Stomach (tissue), 9 donors: ENCODE results near the gene TBC1D14. TPM values are rescaled to one million over a fixed set of nuclear protein-coding genes. Genes with fewer than 3 reads are reported as not detected.

Experiments
- DNase-seq, 2 donors: peaks; one replicate each; pipeline versions ENCODE4 v3.0.0 to v3.0.0-alpha.2; 2013 to 2019
- H3K27ac ChIP-seq, 5 donors: fragments of 200-600 bp in 4 of 5; sonication (generic) in 4 of 5; one replicate each; pipeline ENCODE4 v1.5.1; 2013 to 2019; ENCODE audit warnings: mild to moderate bottlenecking in 1 of 5, moderate library complexity in 1 of 5
- H3K27me3 ChIP-seq, 3 donors: fragments of 200-600 bp; sonication (generic); one replicate each; pipeline ENCODE4 v1.5.1; 2017 to 2019; ENCODE audit warnings: mixed run types in 1 of 3
- H3K36me3 ChIP-seq, 4 donors: fragments of 200-600 bp; sonication (generic); 1 replicate in 3 of 4; 2 replicates in 1 of 4; pipeline ENCODE4 v1.5.1; 2016 to 2019
- H3K4me1 ChIP-seq, 4 donors: fragments of 200-600 bp; sonication (generic); one replicate each; pipeline ENCODE4 v1.5.1; 2016 to 2019
- H3K4me3 ChIP-seq, 4 donors: fragments of 200-600 bp; sonication (generic) in 3 of 4; one replicate each; pipeline ENCODE4 v1.5.1; 2016 to 2019; ENCODE audit warnings: mild to moderate bottlenecking in 1 of 4
- H3K9me3 ChIP-seq, 4 donors: fragments of 200-600 bp; sonication (generic); one replicate each; pipeline ENCODE4 v1.5.1; 2016 to 2019
- EP300 ChIP-seq: sonication (generic); formaldehyde crosslinking; IDR thresholded peaks from one replicate; pipeline ENCODE4 v1.6.1; 2017; ENCODE audit warnings: antibody characterized with exemption
- POLR2A ChIP-seq, 4 donors: fragments of 450-650 bp; IDR thresholded peaks; one replicate each; pipeline ENCODE4 v1.6.1; 2016; ENCODE audit warnings: antibody characterized with exemption in 4 of 4, control low read depth in 2 of 4, mild to moderate bottlenecking in 1 of 4, moderate library complexity in 1 of 4
- POLR2AphosphoS5 ChIP-seq, 3 donors: sonication (generic); formaldehyde crosslinking; IDR thresholded peaks; one replicate each; pipeline ENCODE4 v1.6.1; 2016; ENCODE audit warnings: antibody characterized with exemption in 3 of 3
- WGBS, 5 donors: extraction: QIAGEN DNeasy Blood & Tissue Kit in 3 of 5; methylation state at CpG; one replicate each; pipeline versions ENCODE4 v1.1.5 to v1.1.7; 2013 to 2018; 5-methylcytosine and 5-hydroxymethylcytosine counted together
- intact Hi-C: fragments of 100-400 bp; cut with DNase I; formaldehyde crosslinking; loops from one replicate; pipeline ENCODE4 v1.15.1; 2023; ENCODE audit warnings: low total_unique reads
- polyA plus RNA-seq, 3 donors: library from polyadenylated mRNA; stranded (reverse); fragments of 200-250 nt; gene quantifications; one replicate each; pipeline ENCODE4 v1.2.3, GENCODE V29; 2013
- total RNA-seq, 5 donors: library from RNA; depleted of rRNA; stranded (reverse); fragments of >200 nt; gene quantifications; one replicate each; pipeline versions ENCODE4 v1.1.0 to v1.2.3, GENCODE V29; 2014 to 2016
- TF ChIP-seq, protein P1 (sequence below), 7 experiments: fragments of 450-650 bp in 4 of 7; fragments of 200-600 bp in 3 of 7; sonication (generic) in 3 of 7; IDR thresholded peaks; one replicate each; pipeline ENCODE4 v1.5.1; 2016 to 2019; ENCODE audit warnings: antibody characterized with exemption in 7 of 7, control low read depth in 2 of 7, mild to moderate bottlenecking in 1 of 7
- donor health status: healthy with polysubstance abuse.
- donor health status: Bipolar disorder and iron deficiency.
- donor health status: healthy.

TBC1D14 gene
- total and polyA plus RNA-seq, 8 donors, result 19.5 to 72.4 (median 40.4) TPM

DNA sequence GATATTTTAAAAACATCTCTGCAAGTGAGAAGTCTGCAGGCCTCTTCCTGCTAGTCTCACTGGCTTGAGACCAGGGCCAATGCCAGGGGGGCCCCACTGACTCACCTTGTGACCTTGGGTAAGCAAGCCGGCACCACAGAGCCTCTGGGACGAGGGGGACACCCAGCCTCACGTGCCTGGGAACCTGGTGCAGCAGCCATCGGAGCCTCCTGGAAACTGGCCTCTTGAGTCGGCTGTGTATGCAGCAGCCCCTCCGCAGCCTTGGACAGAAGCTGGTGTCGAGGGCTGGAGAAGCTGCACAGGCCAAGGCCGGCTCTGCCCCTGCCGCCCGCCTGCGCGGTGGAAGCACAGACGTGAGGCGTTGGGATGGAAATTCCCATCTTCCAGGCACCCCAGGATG lies 142.3 kb downstream of the TBC1D14 start:
- 93 to 96% (median 94%) methylated on average over 12 to 14 of the region's 14 CpGs for WGBS, 5 donors
- H3K27ac ChIP-seq, result peak overlapping the region in 2 of 5 donors; percentile 58 to 60
- intact Hi-C loops, result no loop called here

DNA sequence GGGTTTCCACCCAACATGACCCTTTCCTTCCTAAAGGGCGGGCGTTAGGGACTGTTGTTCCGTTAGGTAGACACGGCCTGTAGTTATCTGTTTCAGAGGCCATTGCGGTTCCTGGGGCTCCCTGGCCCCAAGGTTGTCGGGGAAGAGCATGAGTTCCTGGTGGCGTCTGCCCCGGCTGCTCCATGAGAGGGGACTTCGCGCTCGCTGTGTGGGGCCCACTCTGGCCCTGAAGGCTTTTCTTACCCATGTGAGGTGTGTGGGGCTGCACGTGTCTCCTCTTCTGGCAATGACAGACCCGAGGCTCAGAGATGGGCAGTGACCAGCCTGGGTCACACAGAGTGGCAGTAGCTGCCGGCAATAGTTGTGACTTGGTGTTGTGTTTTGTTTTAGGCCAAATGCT lies 142.7 kb downstream of the TBC1D14 start:
- no peak overlapping the region for H3K4me3 ChIP-seq
- no peak for TF ChIP-seq POLR2A (IDR thresholded peaks at IDR 0.05)
- no peak for TF ChIP-seq EP300
- TF ChIP-seq, protein P1, sequence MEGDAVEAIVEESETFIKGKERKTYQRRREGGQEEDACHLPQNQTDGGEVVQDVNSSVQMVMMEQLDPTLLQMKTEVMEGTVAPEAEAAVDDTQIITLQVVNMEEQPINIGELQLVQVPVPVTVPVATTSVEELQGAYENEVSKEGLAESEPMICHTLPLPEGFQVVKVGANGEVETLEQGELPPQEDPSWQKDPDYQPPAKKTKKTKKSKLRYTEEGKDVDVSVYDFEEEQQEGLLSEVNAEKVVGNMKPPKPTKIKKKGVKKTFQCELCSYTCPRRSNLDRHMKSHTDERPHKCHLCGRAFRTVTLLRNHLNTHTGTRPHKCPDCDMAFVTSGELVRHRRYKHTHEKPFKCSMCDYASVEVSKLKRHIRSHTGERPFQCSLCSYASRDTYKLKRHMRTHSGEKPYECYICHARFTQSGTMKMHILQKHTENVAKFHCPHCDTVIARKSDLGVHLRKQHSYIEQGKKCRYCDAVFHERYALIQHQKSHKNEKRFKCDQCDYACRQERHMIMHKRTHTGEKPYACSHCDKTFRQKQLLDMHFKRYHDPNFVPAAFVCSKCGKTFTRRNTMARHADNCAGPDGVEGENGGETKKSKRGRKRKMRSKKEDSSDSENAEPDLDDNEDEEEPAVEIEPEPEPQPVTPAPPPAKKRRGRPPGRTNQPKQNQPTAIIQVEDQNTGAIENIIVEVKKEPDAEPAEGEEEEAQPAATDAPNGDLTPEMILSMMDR (IDR thresholded peaks at IDR 0.05), result no peak
- TF ChIP-seq POLR2AphosphoS5 (IDR thresholded peaks at IDR 0.05), result no peak
- peak overlapping the region in 3 of 5 donors; percentile 42 to 60 (median 58) for H3K27ac ChIP-seq
- 83 to 90% (median 87%) methylated on average over 13 to 14 of the region's 14 CpGs for WGBS, 5 donors
- H3K9me3 ChIP-seq, result no peaks in the 10 kb centered on the region
- H3K36me3 ChIP-seq, result peaks cover 23 to 56% (median 46%) of the 10 kb centered on the region in 4 donors
- H3K27me3 ChIP-seq, result no peaks in the 10 kb centered on the region
- intact Hi-C loops, result no loop called here
- H3K4me1 ChIP-seq, result peaks cover 29 to 66% (median 51%) of the 10 kb centered on the region in 4 donors
- no peak for DNase-seq

More for the DNA sequence above, 142.3 kb downstream of the TBC1D14 start:
- DNase-seq, result no peak
- H3K4me1 ChIP-seq, result peaks cover 29 to 70% (median 55%) of the 10 kb centered on the region in 4 donors
- H3K36me3 ChIP-seq, result peaks cover 23 to 51% (median 44%) of the 10 kb centered on the region in 4 donors
- no peak overlapping the region for H3K4me3 ChIP-seq
- TF ChIP-seq, protein P1 (IDR thresholded peaks at IDR 0.05), result no peak
- TF ChIP-seq POLR2AphosphoS5 (IDR thresholded peaks at IDR 0.05) (no peak), POLR2A (IDR thresholded peaks at IDR 0.05) (no peak), EP300 (no peak)
- no peaks in the 10 kb centered on the region for H3K27me3 ChIP-seq
- H3K9me3 ChIP-seq, result no peaks in the 10 kb centered on the region

DNA sequence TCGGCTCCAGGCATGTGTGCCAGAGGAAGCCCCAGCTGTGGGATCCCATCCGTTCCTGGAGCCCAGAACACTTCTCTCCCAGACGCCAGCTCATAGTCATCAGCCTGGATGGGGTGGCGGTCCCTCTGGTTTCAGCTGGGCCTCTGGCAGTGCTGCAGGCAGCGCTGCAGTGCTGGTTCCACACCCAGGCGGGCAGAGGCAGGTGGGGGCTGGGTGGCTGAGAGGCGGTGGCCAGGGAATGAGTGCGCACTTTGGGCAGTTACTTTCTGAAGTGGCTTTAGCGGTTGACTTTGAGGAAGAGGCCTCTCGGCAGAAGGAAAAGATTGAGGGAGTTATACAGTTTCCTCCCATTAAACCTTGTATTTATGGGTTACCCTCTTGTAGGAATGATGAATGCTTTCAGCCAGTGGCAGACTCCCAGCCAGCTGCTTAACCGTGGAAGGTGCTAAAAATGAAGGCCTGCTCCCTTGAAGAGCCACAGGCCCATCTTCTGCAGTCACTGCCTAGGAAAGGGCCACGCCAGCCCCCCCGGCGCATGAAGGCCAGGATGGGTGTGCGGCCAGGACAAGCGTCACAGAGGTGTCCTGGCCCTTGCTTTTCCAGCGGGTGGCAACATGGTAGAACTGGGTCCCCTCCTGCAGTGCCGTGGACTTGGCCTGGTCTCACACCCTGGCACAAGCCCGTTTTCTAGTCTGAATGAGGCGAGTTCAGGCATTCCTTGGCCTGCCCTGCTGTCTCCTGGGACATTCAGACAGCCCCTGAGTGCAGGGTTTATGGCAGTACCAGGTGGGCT lies 143.5 kb downstream of the TBC1D14 start:
- Histone ChIP-seq H3K4me3 (no peak overlapping the region), H3K36me3 (peaks cover 23 to 58% (median 50%) of the 10 kb centered on the region in 4 donors), H3K4me1 (peaks cover 29 to 60% (median 45%) of the 10 kb centered on the region in 4 donors), H3K27me3 (no peaks in the 10 kb centered on the region), H3K27ac (peak overlapping the region in 4 of 5 donors; percentile 37 to 60 (median 50)), H3K9me3 (no peaks in the 10 kb centered on the region)
- TF ChIP-seq EP300, result no peak
- TF ChIP-seq, protein P1 (IDR thresholded peaks at IDR 0.05), result no peak
- intact Hi-C loops, result no loop called here
- peak; percentile 46 to 73 for DNase-seq
- WGBS, 5 donors, result 60 to 80% (median 70%) methylated on average over 19 to 20 of the region's 20 CpGs

DNA sequence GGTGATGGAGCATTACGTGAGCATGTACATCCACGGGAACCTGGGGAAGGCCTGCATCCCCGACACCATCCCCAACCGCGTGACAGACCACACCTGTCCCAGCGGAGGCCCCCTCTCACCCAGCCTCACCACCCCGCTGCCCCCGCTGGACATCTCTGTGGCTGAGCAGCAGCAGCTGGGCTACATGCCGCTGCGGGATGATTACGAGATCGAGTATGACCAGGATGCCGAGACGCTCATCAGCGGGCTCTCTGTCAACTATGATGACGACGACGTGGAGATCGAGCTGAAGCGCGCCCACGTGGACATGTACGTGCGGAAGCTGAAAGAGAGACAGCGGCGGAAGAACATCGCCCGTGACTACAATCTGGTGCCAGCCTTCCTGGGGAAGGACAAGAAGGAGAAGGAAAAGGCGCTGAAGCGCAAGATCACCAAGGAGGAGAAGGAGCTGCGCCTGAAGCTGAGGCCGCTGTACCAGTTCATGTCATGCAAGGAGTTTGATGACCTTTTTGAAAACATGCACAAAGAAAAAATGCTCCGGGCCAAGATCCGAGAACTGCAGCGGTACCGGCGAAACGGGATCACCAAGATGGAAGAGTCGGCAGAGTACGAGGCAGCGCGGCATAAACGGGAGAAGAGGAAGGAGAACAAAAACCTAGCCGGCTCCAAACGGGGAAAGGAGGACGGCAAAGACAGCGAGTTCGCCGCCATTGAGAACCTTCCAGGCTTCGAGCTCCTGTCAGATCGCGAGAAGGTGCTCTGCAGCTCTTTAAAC lies 144.7 kb downstream of the TBC1D14 start:
- Histone ChIP-seq H3K27ac (no peak overlapping the region), H3K4me1 (peaks cover 27 to 54% (median 41%) of the 10 kb centered on the region in 4 donors), H3K27me3 (no peaks in the 10 kb centered on the region), H3K9me3 (no peaks in the 10 kb centered on the region), H3K4me3 (no peak overlapping the region), H3K36me3 (peaks cover 23 to 63% (median 58%) of the 10 kb centered on the region in 4 donors)
- DNase-seq, result no peak
- 95 to 97% (median 96%) methylated on average over 52 of the region's 52 CpGs for WGBS, 5 donors
- intact Hi-C loops, result no loop called here
- TF ChIP-seq POLR2AphosphoS5 (IDR thresholded peaks at IDR 0.05), result no peak
- TF ChIP-seq, protein P1 (IDR thresholded peaks at IDR 0.05), result no peak
- TF ChIP-seq POLR2A (IDR thresholded peaks at IDR 0.05), result no peak
- no peak for TF ChIP-seq EP300
